ENCODE results near the gene GPD1. TPM values are rescaled to one million over a fixed set of nuclear protein-coding genes. Genes with fewer than 3 reads are reported as not detected.

GPD1 gene
- total RNA-seq, 1 donor from 2014 or later = 0.81 TPM

GRCh38 chr12:50073206-50073605, 30.6 kb upstream of the GPD1 start:
- H3K4me1 Mint-ChIP-seq (ENCODE audit: low read depth, unreplicated experiment) = peaks cover 28% of the 10 kb centered on the region
- no peak for DNase-seq
- H3K9me3 Mint-ChIP-seq (ENCODE audit: unreplicated experiment) = peaks cover 8% of the 10 kb centered on the region
- TF ChIP-seq CTCF (IDR thresholded peaks at IDR 0.05; ENCODE audit: partially characterized antibody, unreplicated experiment) = no peak
- H3K36me3 Mint-ChIP-seq (ENCODE audit: unreplicated experiment) = peaks cover 8% of the 10 kb centered on the region
- H3K27ac Mint-ChIP-seq (ENCODE audit: unreplicated experiment) = no peak overlapping the region
- peaks cover 29% of the 10 kb centered on the region for H3K27me3 Mint-ChIP-seq (ENCODE audit: unreplicated experiment)
- H3K4me3 Mint-ChIP-seq (ENCODE audit: unreplicated experiment) = peak overlapping the region; percentile 43

- no peak for DNase-seq
- peaks cover 29% of the 10 kb centered on the region for H3K27me3 Mint-ChIP-seq (ENCODE audit: unreplicated experiment)
- no peak for TF ChIP-seq CTCF (IDR thresholded peaks at IDR 0.05; ENCODE audit: partially characterized antibody, unreplicated experiment)
- peaks cover 28% of the 10 kb centered on the region for H3K4me1 Mint-ChIP-seq (ENCODE audit: low read depth, unreplicated experiment)
- H3K27ac Mint-ChIP-seq (ENCODE audit: unreplicated experiment) = no peak overlapping the region
- H3K9me3 Mint-ChIP-seq (ENCODE audit: unreplicated experiment) = peaks cover 8% of the 10 kb centered on the region
- H3K36me3 Mint-ChIP-seq (ENCODE audit: unreplicated experiment) = peaks cover 8% of the 10 kb centered on the region
- H3K4me3 Mint-ChIP-seq (ENCODE audit: unreplicated experiment) = peak overlapping the region; percentile 43
Measured at GRCh38 chr12:50073712-50074111, 30.1 kb upstream of the GPD1 start.

GRCh38 chr12:50074936-50075807, 28.6 kb upstream of the GPD1 start:
- Mint-ChIP-seq H3K27me3 (ENCODE audit: unreplicated experiment) (peaks cover 25% of the 10 kb centered on the region), H3K4me1 (ENCODE audit: low read depth, unreplicated experiment) (peaks cover 22% of the 10 kb centered on the region), H3K9me3 (ENCODE audit: unreplicated experiment) (peaks cover 6% of the 10 kb centered on the region), H3K36me3 (ENCODE audit: unreplicated experiment) (peaks cover 2% of the 10 kb centered on the region), H3K27ac (ENCODE audit: unreplicated experiment) (no peak overlapping the region), H3K4me3 (ENCODE audit: unreplicated experiment) (no peak overlapping the region)
- DNase-seq = peak; percentile 92
- peak; percentile 83 for TF ChIP-seq CTCF (IDR thresholded peaks at IDR 0.05; ENCODE audit: partially characterized antibody, unreplicated experiment)

- DNase-seq = no peak
- TF ChIP-seq CTCF (IDR thresholded peaks at IDR 0.05; ENCODE audit: partially characterized antibody, unreplicated experiment) = no peak
- Mint-ChIP-seq H3K9me3 (ENCODE audit: unreplicated experiment) (peaks cover 6% of the 10 kb centered on the region), H3K27me3 (ENCODE audit: unreplicated experiment) (peaks cover 26% of the 10 kb centered on the region), H3K4me1 (ENCODE audit: low read depth, unreplicated experiment) (peaks cover 15% of the 10 kb centered on the region), H3K36me3 (ENCODE audit: unreplicated experiment) (peaks cover 4% of the 10 kb centered on the region), H3K4me3 (ENCODE audit: unreplicated experiment) (no peak overlapping the region), H3K27ac (ENCODE audit: unreplicated experiment) (no peak overlapping the region)
Measured at GRCh38 chr12:50075808-50076170, 28.0 kb upstream of the GPD1 start.

GRCh38 chr12:50077099-50077498, 26.7 kb upstream of the GPD1 start:
- Mint-ChIP-seq H3K36me3 (ENCODE audit: unreplicated experiment) (peaks cover 4% of the 10 kb centered on the region), H3K9me3 (ENCODE audit: unreplicated experiment) (peaks cover 1% of the 10 kb centered on the region), H3K4me3 (ENCODE audit: unreplicated experiment) (no peak overlapping the region), H3K4me1 (ENCODE audit: low read depth, unreplicated experiment) (peaks cover 11% of the 10 kb centered on the region), H3K27ac (ENCODE audit: unreplicated experiment) (no peak overlapping the region), H3K27me3 (ENCODE audit: unreplicated experiment) (peaks cover 20% of the 10 kb centered on the region)
- no peak for TF ChIP-seq CTCF (IDR thresholded peaks at IDR 0.05; ENCODE audit: partially characterized antibody, unreplicated experiment)
- DNase-seq = no peak

Measured in glutamatergic neuron (in vitro differentiated cells).